IPS-18a (cell line): ENCODE data around the gene ERF.
A peak's percentile ranks its signal among the peaks of the same experiment; 100 is the strongest.

Experiments
- H3K27ac ChIP-seq: one replicate; pipeline ENCODE4 v1.5.1; 2013; ENCODE audit warnings: low read length
- H3K27me3 ChIP-seq: one replicate; pipeline ENCODE4 v1.6.1; 2013; ENCODE audit warnings: mild to moderate bottlenecking, low read length; ENCODE audit not compliant: control insufficient read depth, insufficient read depth
- H3K36me3 ChIP-seq: one replicate; pipeline ENCODE4 v1.6.1; 2013; ENCODE audit warnings: low read depth, low read length; ENCODE audit not compliant: control insufficient read depth
- H3K4me1 ChIP-seq: one replicate; pipeline ENCODE4 v1.6.1; 2013; ENCODE audit warnings: low read depth, low read length; ENCODE audit not compliant: control insufficient read depth
- H3K4me3 ChIP-seq: one replicate; pipeline ENCODE4 v1.5.1; 2013; ENCODE audit warnings: low read length
- H3K9ac ChIP-seq: one replicate; pipeline ENCODE4 v1.6.1; 2013; ENCODE audit warnings: mild to moderate bottlenecking, low read length, moderate library complexity
- H3K9me3 ChIP-seq: one replicate; pipeline ENCODE4 v1.6.1; 2013; ENCODE audit warnings: low read depth, low read length; ENCODE audit not compliant: control insufficient read depth

The ERF gene

GRCh38 chr19:42225718-42226292, 29.1 kb downstream of the ERF start:
- Histone ChIP-seq H3K4me1 (no peaks in the 10 kb centered on the region), H3K27me3 (no peaks in the 10 kb centered on the region), H3K9ac (no peak overlapping the region), H3K36me3 (peaks cover 36% of the 10 kb centered on the region), H3K4me3 (no peak overlapping the region), H3K9me3 (no peaks in the 10 kb centered on the region), H3K27ac (no peak overlapping the region)

DNA sequence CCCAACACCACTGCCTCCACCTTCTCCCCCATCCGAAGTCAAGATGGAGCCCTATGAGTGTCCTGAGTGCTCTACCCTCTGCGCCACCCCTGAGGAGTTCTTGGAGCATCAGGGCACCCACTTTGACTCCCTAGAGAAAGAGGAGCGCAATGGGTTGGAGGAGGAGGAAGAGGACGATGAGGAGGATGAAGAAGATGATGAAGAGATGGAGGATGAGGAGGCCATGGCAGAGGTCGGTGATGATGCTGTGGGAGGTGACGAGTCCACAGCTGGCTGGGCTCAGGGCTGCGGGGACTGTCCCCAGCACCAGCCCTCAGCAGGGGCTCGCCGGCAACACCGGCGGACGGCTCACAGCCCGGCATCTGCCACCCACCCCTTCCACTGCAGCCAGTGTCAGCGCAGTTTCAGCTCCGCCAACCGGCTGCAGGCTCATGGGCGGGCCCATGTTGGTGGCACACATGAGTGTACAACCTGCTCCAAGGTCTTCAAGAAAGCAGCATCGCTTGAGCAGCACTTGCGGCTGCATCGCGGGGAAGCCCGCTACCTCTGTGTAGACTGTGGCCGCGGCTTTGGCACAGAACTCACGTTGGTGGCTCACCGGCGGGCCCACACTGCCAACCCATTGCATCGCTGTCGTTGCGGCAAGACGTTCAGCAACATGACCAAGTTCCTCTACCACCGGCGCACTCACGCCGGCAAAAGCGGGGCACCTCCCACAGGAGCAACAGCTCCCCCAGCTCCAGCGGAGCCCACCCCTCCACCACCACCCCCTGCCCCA, 29.8 kb downstream of the ERF start:
- H3K27me3 ChIP-seq = no peaks in the 10 kb centered on the region
- H3K27ac ChIP-seq = no peak overlapping the region
- H3K9ac ChIP-seq = no peak overlapping the region
- no peaks in the 10 kb centered on the region for H3K4me1 ChIP-seq
- peaks cover 35% of the 10 kb centered on the region for H3K36me3 ChIP-seq
- H3K4me3 ChIP-seq = no peak overlapping the region
- H3K9me3 ChIP-seq = no peaks in the 10 kb centered on the region

DNA sequence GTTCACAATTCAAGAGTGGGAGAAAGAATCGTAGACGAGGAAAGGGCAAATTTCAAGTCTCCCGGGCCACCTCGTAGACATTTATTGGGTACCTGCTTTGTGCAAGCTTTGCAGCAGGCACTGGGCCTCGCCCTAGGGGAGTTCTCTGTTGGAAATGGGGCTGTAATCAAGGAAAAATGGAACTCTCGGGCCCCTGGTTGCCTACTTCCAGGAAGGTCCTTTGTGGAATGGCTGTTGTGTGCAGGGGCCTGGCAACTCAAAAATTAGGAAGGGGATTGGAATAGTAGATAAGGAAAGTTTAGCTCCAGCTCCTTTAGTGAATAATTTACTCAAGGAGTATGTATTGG, 34.2 kb downstream of the ERF start:
- H3K27me3 ChIP-seq = no peaks in the 10 kb centered on the region
- H3K9me3 ChIP-seq = no peaks in the 10 kb centered on the region
- H3K4me1 ChIP-seq = peaks cover 8% of the 10 kb centered on the region
- H3K27ac ChIP-seq = peak overlapping the region; percentile 51
- H3K9ac ChIP-seq = peak overlapping the region; percentile 88
- peak overlapping the region; percentile 92 for H3K4me3 ChIP-seq
- peaks cover 13% of the 10 kb centered on the region for H3K36me3 ChIP-seq

GRCh38 chr19:42219812-42220750, 34.8 kb downstream of the ERF start, which contains the start of gene ZNF526:
TSS of gene ZNF526 (plus strand) at chr19:42220312. CDS start at chr19:42224404, 4,092 bp downstream.
- Histone ChIP-seq H3K9me3 (no peaks in the 10 kb centered on the region), H3K9ac (peak within 1 kb of the TSS; percentile 88), H3K4me1 (peaks cover 8% of the 10 kb centered on the region), H3K27me3 (no peaks in the 10 kb centered on the region), H3K4me3 (peak within 1 kb of the TSS; percentile 92), H3K36me3 (peaks cover 11% of the 10 kb centered on the region), H3K27ac (peak within 1 kb of the TSS; percentile 51)

GRCh38 chr19:42217520-42218437, 37.1 kb downstream of the ERF start, which contains the start of gene DEDD2:
TSS of gene DEDD2 (minus strand) at chr19:42217677. CDS start at chr19:42217007, 670 bp downstream.
- Histone ChIP-seq H3K4me1 (peaks cover 8% of the 10 kb centered on the region), H3K36me3 (peaks cover 23% of the 10 kb centered on the region), H3K4me3 (peak within 1 kb of the TSS; percentile 92), H3K9ac (peak within 1 kb of the TSS; percentile 72), H3K27me3 (no peaks in the 10 kb centered on the region), H3K27ac (peak within 1 kb of the TSS; percentile 82), H3K9me3 (no peaks in the 10 kb centered on the region)

DNA sequence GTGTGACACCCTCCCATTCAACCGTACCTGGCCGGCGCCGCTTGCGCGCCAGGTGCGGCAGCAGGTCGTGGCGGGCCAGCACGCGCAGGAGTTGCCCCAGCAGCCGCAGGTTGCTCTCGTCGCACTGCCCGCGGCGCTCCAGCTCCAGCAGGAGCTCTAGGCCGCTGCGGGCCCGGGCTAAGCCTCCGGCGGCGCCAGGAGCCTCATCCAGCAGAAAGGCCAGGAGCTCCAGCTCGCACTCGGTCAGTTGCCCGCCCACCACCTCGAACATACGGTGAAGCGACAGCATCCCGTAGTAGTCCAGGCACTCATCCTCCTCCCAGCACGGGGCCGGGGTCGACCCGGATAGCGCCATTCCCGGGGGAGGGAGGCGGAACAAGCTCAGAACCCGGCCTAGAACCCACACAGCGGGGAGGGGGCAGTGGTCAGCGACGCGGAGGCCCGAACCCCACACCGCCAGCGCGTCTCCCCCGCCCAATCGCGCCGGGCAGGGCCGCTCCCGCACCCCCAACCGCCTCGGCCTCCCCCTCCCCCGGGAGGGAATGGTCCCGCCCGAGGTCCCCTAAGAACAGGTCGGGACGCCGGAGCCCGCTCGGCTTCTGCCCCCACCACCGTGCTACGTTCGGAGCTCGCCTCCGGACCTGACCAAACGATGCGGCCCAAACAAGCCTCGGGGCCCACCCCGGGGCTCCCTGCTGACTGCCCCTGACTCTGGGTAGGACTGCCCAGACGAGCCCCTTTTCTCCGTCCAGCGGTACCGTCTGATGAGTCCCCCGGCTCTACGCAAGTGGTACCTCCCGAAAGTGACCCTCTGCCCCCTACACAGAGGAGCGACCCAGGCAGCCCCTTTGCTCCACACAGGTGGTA, 38.0 kb downstream of the ERF start:
- H3K4me3 ChIP-seq = peak overlapping the region; percentile 92
- H3K27ac ChIP-seq = peak overlapping the region; percentile 82
- H3K27me3 ChIP-seq = no peaks in the 10 kb centered on the region
- H3K9ac ChIP-seq = peak overlapping the region; percentile 72
- peaks cover 8% of the 10 kb centered on the region for H3K4me1 ChIP-seq
- peaks cover 24% of the 10 kb centered on the region for H3K36me3 ChIP-seq
- H3K9me3 ChIP-seq = no peaks in the 10 kb centered on the region

- Histone ChIP-seq H3K9me3 (no peaks in the 10 kb centered on the region), H3K27me3 (no peaks in the 10 kb centered on the region), H3K4me1 (peaks cover 8% of the 10 kb centered on the region), H3K27ac (no peak overlapping the region), H3K36me3 (peaks cover 26% of the 10 kb centered on the region), H3K9ac (no peak overlapping the region), H3K4me3 (no peak overlapping the region)
These were observed 40.0 kb downstream of the ERF start for GRCh38 chr19:42214810-42215485.

- no peaks in the 10 kb centered on the region for H3K9me3 ChIP-seq
- peaks cover 47% of the 10 kb centered on the region for H3K36me3 ChIP-seq
- H3K27me3 ChIP-seq = no peaks in the 10 kb centered on the region
- no peak overlapping the region for H3K4me3 ChIP-seq
- H3K9ac ChIP-seq = no peak overlapping the region
- no peak overlapping the region for H3K27ac ChIP-seq
- peaks cover 1% of the 10 kb centered on the region for H3K4me1 ChIP-seq
These were observed 42.0 kb downstream of the ERF start for GRCh38 chr19:42212886-42213285.

- no peak overlapping the region for H3K4me3 ChIP-seq
- no peak overlapping the region for H3K9ac ChIP-seq
- H3K9me3 ChIP-seq = no peaks in the 10 kb centered on the region
- H3K4me1 ChIP-seq = peaks cover 8% of the 10 kb centered on the region
- H3K36me3 ChIP-seq = peaks cover 49% of the 10 kb centered on the region
- no peaks in the 10 kb centered on the region for H3K27me3 ChIP-seq
- H3K27ac ChIP-seq = no peak overlapping the region
These were observed 46.3 kb downstream of the ERF start for GRCh38 chr19:42208612-42209011.
